Measurements from ENCODE around the gene HAGHL. TPM values are rescaled to one million over a fixed set of nuclear protein-coding genes. Genes with fewer than 3 reads are reported as not detected.
"Not testable (repeated sequence)": the region's sequence is repeated elsewhere in the genome, so short reads cannot be mapped to it uniquely, and the experiment has no call there.

The HAGHL gene
- total RNA-seq, 2 donors from 2014 or later: 3.6 to 4.1 TPM

DNA sequence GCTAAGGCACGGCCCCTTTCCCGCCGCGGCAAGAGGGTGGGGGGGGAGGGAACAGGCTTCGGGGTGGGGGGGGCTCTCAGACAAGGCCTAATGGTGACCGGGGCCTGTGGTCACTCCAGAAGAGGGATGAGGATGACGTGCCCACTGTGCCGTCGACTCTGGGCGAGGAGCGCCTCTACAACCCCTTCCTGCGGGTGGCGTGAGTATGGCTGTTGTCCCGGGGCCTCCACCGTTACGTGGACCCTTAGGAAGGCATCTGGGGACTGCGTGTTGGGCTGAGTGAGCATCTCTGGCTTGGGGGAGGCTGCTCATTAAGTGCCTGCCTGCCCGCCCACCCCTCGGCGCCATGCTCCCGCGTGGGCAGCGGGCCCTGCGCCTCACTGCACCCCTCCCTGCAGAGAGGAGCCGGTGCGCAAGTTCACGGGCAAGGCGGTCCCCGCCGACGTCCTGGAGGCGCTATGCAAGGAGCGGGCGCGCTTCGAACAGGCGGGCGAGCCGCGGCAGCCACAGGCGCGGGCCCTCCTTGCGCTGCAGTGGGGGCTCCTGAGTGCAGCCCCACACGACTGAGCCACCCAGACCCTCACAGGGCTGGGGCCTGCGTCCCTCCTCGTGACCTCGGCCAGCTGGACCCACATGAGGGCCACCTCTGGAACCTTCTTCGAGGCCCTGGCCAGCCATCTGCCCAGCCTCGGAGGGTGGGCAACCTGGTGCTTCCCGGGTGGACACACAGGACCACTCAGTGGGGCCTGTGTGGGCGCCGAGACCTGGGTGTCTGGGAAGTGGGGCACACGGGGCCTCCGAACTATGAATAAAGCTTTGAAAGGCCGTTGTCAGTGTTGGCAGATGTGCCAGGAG, 2.2 kb downstream of the HAGHL start:
- intact Hi-C loops (cut with DNase I): no loop called here
- DNase-seq (ENCODE audit: low spot score): no peak

GRCh38 chr16:729768-730665, 3.1 kb downstream of the HAGHL start:
- intact Hi-C loops (cut with DNase I): no loop called here
- DNase-seq (ENCODE audit: low spot score): no peak

DNA sequence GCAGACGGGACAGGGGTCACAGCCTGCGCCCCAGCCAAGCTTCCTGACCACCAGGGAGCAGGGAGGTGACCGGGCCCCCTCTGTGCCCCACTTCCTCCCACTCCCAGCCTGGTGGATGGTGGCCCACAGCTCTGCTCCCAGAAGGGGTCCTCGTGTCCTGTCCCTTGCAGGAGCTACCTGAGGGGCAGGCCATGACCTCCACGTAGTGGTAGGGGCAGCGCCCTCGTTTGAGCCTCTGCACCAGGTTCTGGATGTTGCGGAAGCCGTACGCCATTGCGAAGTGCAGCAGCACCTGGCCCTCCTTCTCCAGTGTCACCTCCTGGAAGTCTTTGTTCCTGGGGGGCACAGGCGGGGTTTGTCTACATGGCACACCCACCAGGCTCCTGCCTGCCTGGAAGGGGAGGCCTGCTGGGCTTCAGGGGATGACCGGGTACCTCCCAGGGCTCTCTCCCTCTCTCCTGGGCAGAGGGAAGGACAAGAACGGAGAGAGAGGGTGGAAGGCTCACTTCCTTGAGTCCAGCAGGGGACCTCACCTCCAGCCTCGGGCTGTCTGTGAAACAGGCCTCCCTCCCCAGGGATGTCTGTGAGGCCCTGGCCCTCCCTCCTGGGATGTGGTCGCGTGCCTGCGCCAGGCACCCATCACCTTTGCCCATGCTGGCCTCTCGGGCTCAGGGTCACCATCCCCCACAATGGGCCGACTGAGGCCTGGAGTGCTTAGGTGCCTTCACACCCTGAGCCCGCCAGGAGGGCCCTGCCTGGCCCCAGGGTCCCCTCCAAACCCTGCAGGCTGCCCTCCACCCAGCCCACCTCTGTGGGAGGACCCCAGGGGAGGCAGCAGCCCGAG, 4.0 kb downstream of the HAGHL start:
- intact Hi-C loops (cut with DNase I): no loop called here
- DNase-seq (ENCODE audit: low spot score): no peak

DNA sequence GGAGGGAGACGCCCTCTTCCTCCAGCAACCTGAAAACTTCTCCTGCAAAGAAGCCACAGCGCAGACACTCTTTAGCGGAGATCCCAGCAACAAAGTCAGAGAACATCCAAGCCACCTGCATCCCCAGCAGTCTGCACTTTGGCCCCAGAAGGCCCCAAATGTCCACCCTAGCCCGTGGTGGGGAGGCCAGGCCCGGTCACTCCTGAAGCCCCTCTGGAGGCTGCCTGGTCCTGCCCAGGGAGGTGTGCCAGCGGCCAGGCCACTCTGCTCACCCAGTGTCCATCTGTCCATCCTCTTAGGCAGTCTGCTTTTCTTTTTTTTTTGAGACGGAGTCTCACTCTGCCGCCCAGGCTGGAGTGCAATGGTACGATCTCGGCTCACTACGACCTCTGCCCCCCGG, 5.4 kb downstream of the HAGHL start:
- no peak for DNase-seq (ENCODE audit: low spot score)
- intact Hi-C loops (cut with DNase I): no loop called here

GRCh38 chr16:732936-733335, 6.0 kb downstream of the HAGHL start:
- intact Hi-C loops (cut with DNase I): no loop called here
- DNase-seq (ENCODE audit: low spot score): no peak

DNA sequence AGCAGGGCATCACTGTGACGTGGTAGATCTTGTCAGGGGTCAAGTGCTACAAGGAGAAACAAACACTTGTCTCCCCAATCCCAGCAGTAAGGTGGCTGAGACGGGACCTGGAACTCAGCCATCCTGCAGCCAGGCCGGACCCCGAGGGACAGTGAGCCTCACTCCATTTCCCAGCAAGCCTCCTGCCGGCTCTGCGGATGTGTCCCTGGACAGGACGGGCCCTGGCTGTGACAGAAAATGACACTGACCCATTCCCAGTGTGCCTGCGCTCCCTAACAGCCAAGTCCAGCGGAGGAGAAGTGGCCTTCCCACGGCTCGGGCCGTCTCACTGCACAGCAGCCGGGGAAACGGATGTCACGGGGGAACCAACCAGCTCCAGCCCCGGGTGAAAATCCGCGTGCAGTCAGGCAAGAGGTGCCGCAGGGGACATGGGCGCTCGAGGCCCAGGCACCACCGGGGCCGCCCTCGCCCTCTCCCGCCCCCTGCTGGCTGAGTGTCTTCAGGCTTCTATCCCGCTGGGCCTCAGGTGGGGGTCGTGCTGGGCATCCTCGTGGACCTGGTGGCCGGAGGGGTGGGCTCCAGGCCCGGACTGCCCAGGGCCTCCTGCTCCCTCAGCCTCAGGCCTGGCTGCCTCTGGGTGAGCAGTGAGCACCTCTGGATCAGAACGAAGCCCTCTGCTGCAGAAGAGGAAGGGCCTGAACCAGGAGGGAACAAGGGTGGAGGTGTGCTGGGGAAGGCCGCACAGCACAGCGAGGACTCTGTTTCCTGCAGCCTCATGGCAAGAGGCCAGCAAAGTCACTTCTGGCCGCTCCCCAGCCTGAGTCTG, 6.7 kb downstream of the HAGHL start:
- no peak for DNase-seq (ENCODE audit: low spot score)
- intact Hi-C loops (cut with DNase I): no loop called here

- no peak for DNase-seq (ENCODE audit: low spot score)
- intact Hi-C loops (cut with DNase I): no loop called here
Observed at GRCh38 chr16:734208-734980, 7.5 kb downstream of the HAGHL start.

- intact Hi-C loops (cut with DNase I): no loop called here
- DNase-seq (ENCODE audit: low spot score): no peak
Observed at GRCh38 chr16:734981-735881, 8.3 kb downstream of the HAGHL start.

DNA sequence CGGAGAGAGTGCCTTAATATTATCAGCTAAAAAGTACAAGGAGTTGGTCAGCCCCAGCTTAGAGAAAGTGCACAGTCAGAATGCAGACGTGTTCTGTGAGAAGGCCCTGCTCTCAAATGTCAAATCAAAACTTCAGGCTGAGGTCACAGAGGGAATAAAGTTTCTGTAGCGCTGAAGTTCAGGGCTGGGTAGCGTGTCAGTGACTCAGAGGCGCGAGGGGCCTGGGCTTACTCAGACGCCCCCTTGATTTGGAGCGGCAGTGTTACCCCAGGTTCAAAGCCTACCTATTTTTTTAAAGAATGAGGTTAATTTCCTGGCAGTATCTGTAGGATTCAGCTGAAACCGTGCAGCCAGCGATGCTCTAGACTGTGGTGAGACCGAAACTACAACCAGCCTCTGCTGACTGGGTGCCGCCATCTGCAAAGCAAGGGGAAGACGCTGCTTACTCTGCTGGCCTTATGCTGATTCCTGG, 9.1 kb downstream of the HAGHL start:
- no peak for DNase-seq (ENCODE audit: low spot score)
- intact Hi-C loops (cut with DNase I): no loop called here

GRCh38 chr16:736936-737481, 10.1 kb downstream of the HAGHL start:
- DNase-seq (ENCODE audit: low spot score): no peak
- intact Hi-C loops (cut with DNase I): no loop called here

DNA sequence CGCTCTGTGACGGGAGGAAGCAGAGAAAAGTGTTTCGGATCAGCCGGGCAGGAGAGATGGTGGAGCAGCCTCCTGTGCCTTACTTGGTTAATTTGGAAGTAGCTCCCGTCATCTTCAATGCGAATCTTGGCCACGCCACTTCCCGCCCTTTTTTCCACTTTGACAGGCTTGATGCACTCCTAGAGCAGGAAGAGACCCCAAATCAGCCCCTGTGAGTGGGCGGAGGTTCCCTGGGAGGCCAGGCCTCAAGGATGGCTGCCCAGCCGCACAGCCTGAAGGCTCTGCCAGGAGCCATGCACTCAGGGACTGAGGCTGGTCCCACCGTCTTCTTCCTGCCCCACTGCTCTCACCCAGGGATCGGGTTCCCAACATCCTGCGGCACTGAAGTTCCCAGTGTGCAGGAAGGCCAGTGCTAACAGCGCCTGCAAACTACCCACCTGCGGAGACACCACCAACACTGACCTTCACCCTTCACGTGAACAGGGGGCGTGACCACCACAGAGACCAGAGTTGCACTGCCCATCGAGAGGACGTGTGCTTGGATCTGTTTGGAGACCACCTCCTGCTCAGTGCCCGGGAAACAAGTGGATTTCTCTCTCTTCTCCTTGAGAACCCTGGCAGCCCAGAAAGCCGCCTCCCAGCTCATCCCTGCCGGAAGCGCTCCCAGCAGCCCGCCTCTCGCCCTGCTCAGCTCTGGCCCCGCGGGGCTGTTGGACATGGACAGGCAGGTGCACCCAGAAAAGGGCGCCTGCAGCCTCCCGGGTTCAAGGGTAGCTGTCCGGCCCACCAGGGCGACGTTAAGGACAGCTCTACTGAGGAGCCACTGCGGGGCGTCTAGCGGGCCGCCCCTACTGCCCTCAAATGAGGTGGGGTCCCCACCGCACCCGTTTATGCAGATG, 12.9 kb downstream of the HAGHL start:
- no peak for DNase-seq (ENCODE audit: low spot score)
- intact Hi-C loops (cut with DNase I): no loop called here

GRCh38 chr16:740459-740763, 13.5 kb downstream of the HAGHL start:
- intact Hi-C loops (cut with DNase I): no loop called here
- DNase-seq (ENCODE audit: low spot score): no peak

- intact Hi-C loops (cut with DNase I): no loop called here
- DNase-seq (ENCODE audit: low spot score): peak; percentile 97
Observed at GRCh38 chr16:740764-741505, 14.0 kb downstream of the HAGHL start, which contains the start of gene CIAO3. CIAO3 (minus strand) TSS chr16:740997; CDS start chr16:740985, 12 bp downstream.

DNA sequence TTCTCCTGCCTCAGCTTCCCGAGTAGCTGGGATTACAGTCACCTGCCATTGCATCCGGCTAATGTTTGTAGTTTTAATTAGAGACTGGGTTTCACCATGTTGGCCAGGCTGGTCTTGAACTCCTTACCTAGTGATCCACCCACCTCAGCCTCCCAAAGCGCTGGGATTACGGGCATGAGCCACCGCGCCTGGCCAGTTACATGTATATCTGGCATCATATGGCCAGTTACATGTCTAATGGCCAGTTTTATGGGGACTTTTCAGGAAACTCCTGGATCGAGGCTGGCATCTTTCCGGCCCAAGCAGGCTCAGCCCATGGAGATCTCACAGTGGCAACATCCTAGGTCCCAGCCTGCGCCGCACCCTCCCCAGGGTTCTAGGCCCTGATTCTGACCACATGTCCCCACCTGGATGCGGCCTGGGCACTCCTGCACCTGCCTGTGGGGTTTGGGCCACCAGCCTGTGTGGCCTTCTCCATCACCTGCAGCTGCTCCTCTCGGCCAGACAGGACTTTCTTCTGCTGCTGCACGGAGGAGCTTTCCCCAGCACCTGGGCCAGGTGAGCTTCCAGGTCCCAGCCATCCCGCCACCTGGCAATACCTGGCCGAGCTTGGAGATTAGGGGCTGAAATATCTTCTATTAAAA, 15.2 kb downstream of the HAGHL start:
- no peak for DNase-seq (ENCODE audit: low spot score)
- intact Hi-C loops (cut with DNase I): no loop called here

- intact Hi-C loops (cut with DNase I); DNase-seq (ENCODE audit: low spot score): not testable (repeated sequence)
Observed at GRCh38 chr16:742894-743293, 16.0 kb downstream of the HAGHL start.
